Measurements from ENCODE around the gene LAMP1.
"Not testable (repeated sequence)": the region's sequence is repeated elsewhere in the genome, so short reads cannot be mapped to it uniquely, and the experiment has no call there.

Gene LAMP1

GRCh38 chr13:113342820-113343691 is 46.0 kb downstream of the LAMP1 start:
- TF ChIP-seq CTCF (IDR thresholded peaks at IDR 0.05), result no peak
- H3K36me3 ChIP-seq, result peaks cover 0 to 35% (median 0%) of the 10 kb centered on the region in 3 donors

GRCh38 chr13:113343692-113343968 is 46.6 kb downstream of the LAMP1 start:
- Histone ChIP-seq H3K36me3 (peaks cover 0 to 34% (median 0%) of the 10 kb centered on the region in 3 donors), H3K27me3 (no peaks in the 10 kb centered on the region), H3K9me3 (no peaks in the 10 kb centered on the region), H3K27ac (no peak overlapping the region), H3K4me3 (no peak overlapping the region), H3K4me1 (no peaks in the 10 kb centered on the region)
- DNase-seq, result no peak
- TF ChIP-seq CTCF (IDR thresholded peaks at IDR 0.05), result no peak
- intact Hi-C loops (cut with DNase I; ENCODE audit: low total_unique reads), result no loop called here

More at GRCh38 chr13:113342820-113343691, 46.0 kb downstream of the LAMP1 start:
- H3K4me1 ChIP-seq, result no peaks in the 10 kb centered on the region
- no peak overlapping the region for H3K27ac ChIP-seq
- H3K27me3 ChIP-seq, result no peaks in the 10 kb centered on the region
- intact Hi-C loops (cut with DNase I; ENCODE audit: low total_unique reads), result no loop called here
- no peak overlapping the region for H3K4me3 ChIP-seq
- DNase-seq, result no peak
- no peaks in the 10 kb centered on the region for H3K9me3 ChIP-seq

- Histone ChIP-seq H3K36me3 (peaks cover 0 to 52% (median 0%) of the 10 kb centered on the region in 3 donors), H3K4me1 (no peaks in the 10 kb centered on the region), H3K9me3 (no peaks in the 10 kb centered on the region), H3K27ac (no peak overlapping the region), H3K27me3 (no peaks in the 10 kb centered on the region), H3K4me3 (no peak overlapping the region)
- no peak for TF ChIP-seq CTCF (IDR thresholded peaks at IDR 0.05)
- intact Hi-C loops (cut with DNase I; ENCODE audit: low total_unique reads), result no loop called here
- no peak for DNase-seq
Observed at GRCh38 chr13:113345486-113345885, 48.4 kb downstream of the LAMP1 start.

GRCh38 chr13:113347736-113348225 is 50.7 kb downstream of the LAMP1 start:
- intact Hi-C loops (cut with DNase I; ENCODE audit: low total_unique reads); H3K4me1 ChIP-seq; DNase-seq; H3K27ac ChIP-seq; H3K4me3 ChIP-seq; H3K9me3 ChIP-seq; H3K27me3 ChIP-seq: not testable (repeated sequence)
- peaks cover 0 to 57% (median 0%) of the 10 kb centered on the region in 3 donors for H3K36me3 ChIP-seq

- no peaks in the 10 kb centered on the region for H3K27me3 ChIP-seq
- H3K4me3 ChIP-seq, result no peak overlapping the region
- H3K27ac ChIP-seq, result no peak overlapping the region
- intact Hi-C loops (cut with DNase I; ENCODE audit: low total_unique reads), result no loop called here
- TF ChIP-seq CTCF (IDR thresholded peaks at IDR 0.05), result no peak
- H3K36me3 ChIP-seq, result peaks cover 0 to 55% (median 0%) of the 10 kb centered on the region in 3 donors
- no peaks in the 10 kb centered on the region for H3K9me3 ChIP-seq
- no peak for DNase-seq
- no peaks in the 10 kb centered on the region for H3K4me1 ChIP-seq
Observed at GRCh38 chr13:113348591-113348990, 51.6 kb downstream of the LAMP1 start.

- Histone ChIP-seq H3K27me3 (no peaks in the 10 kb centered on the region), H3K27ac (no peak overlapping the region), H3K4me1 (no peaks in the 10 kb centered on the region), H3K9me3 (no peaks in the 10 kb centered on the region), H3K36me3 (peaks cover 0 to 54% (median 0%) of the 10 kb centered on the region in 3 donors), H3K4me3 (no peak overlapping the region)
- no peak for DNase-seq
- intact Hi-C loops (cut with DNase I; ENCODE audit: low total_unique reads), result no loop called here
- no peak for TF ChIP-seq CTCF (IDR thresholded peaks at IDR 0.05)
Observed at GRCh38 chr13:113349050-113349449, 52.0 kb downstream of the LAMP1 start.

Measured in tibial artery (tissue), 4 donors.